IPS DF 19.7 (cell line): ENCODE results near the gene ZNF649.
"Not testable (repeated sequence)": the region's sequence is repeated elsewhere in the genome, so short reads cannot be mapped to it uniquely, and the experiment has no call there.

Experiments
- DNase-seq: peaks from one replicate; pipeline ENCODE4 v3.0.0-alpha.2; 2013; ENCODE audit warnings: low read depth, low spot score

ZNF649 gene

DNA sequence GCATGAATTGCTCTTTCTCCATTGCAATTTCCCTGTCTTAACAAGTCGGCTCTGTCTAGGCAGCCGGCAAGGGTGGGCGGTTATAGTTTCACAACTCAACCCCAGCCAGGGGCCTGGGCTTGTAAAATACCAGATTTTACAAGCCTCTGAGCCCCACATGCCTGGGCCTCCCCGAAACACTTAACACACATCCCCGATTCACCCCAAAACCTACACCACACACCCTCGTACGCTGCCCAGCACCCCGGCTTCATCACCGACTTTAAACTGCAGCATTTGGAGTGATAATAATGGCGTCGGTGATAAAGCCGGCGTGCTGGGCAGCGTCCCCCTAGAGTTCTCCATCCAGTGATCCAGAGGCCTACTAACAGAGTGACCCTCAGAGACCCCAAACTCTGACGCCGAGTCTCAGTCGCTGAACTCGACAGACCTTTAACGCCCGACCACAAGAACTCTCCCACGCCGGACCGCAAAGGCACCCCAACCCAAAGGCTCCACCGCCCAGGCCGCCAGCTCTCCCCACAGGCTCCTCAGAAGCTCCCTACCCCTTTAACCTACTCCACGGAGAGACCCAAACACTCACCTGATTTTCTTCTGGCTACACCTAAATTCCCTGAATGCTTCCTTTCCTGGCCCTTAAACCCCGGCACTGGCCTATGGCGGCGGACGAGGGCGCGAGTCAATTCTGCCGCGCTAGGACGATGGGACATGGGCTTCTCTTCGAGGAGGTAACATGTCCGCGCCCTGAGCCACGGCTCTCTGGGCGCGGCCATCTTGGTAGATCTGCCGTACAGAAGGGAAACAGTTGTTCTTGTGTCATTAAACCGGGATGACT is at the start of gene ZNF649:
ZNF649 (minus strand) TSS at position 687 of the 835 bp plus-strand sequence. CDS start 4,910 bp downstream, outside the sequence.
- peak; percentile 59 for DNase-seq

- DNase-seq: no peak
Observed at GRCh38 chr19:51948975-51949374, 44.2 kb upstream of the ZNF649 start.

DNA sequence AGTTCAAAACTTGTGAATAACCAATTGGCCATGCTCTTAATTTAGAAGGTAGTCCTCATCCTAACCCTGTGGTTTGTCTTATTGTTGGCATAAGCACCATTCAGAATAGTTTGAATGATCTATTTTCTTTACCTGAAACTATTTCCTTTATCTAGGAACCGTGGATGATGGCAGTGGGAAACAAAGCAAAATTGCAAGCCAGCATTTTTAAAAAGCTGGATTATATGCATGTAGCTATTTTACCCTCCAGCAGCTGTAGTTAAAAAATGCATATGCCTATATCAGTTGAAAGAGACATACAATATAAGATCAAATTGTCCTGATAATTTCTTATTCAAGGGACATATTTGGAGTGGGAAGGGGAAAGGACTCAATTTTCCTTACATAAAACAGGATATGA is 41.8 kb upstream of the ZNF649 start:
- DNase-seq: no peak

GRCh38 chr19:51944798-51945552 is 40.2 kb upstream of the ZNF649 start:
- DNase-seq: no peak

GRCh38 chr19:51938936-51939335 is 34.1 kb upstream of the ZNF649 start:
- no peak for DNase-seq

DNA sequence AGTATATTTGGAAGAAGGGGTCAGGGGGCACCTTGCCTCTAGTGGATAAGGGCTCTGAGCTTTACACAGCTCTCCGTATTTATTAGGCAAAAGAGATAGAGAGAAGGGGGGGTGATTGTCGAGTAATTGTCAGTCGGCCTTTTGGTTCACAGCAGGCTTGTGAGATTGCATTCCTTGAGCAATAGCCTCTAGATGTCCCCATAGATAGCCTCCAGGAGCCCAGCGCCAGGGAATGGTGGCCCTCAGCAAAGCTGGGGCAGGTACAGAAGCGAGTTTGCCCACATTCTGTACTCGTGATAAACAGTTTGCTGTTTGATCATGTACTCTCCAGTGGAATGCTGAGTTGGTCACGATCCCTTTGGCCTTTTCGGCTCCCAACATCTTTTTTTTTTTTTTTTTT is 27.1 kb upstream of the ZNF649 start:
- DNase-seq: no peak

GRCh38 chr19:51927859-51928258 is 23.0 kb upstream of the ZNF649 start:
- DNase-seq: no peak

DNA sequence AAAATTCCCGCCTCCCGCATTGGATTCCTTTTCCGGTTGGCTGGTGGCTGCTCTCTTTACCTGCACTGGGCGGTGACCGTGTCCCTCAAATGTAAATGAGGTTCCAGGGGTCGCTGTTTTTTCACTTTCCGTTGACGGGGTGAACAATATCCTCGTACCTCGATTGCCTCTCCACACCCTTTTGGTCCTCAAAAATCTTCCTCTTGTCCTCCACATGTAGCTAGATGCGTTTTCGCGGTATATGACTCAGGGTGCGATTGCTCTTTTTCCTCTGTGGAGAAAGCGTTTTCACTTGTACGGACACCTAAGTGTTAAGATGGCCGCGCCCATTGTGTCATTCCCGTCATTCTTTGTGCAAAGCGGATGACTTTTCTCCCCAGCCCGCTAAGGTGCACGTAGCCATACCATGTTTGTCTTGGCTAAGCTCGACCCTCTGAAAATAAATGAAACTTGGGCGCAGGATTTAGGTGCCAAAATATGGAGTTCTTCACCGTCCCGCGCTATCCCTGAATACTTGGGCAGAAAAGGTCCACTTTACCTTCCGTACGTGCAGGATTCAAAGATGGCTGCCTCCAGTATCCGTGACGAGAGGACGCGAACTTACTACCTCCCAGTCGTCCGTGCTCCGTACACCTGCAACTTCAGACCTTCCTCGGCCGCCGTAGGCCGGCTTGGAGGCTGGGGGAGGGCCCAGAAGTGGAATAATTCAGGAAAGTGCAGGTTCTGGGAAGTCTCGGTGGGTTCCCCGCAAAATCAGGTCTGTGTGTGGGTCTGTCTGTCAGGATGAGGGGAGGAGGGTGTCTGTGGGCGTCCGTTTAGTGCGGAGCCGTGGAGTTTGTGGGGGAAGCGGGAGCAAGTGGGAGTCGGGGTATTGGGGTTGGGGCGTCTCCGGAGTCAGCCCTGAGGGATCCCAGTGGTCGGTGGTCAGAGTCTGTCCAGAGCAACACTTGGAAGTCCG is 22.2 kb upstream of the ZNF649 start, which contains the start of gene ZNF613:
ZNF613 (plus strand) TSS at position 689 of the 958 bp plus-strand sequence. CDS start 8,749 bp downstream, outside the sequence.
- DNase-seq: peak; percentile 91

DNA sequence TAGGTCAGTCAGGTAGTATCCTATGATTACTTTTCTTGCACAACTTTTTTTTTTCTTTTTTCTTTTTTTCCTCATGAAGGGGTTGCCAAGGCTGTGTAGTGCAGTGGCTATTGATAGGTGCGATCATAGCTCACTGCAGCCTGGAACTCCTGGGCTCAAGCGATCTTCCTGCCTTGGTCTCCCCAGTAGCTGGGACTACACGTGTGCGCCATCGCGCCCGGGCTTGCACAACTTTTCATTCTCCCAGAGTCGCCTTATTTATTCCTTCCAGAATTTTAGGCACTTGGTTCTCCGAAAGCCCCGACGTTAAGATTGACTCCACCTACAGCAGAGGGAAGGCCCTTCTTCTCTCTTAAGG is 21.6 kb upstream of the ZNF649 start:
- DNase-seq: no peak

DNA sequence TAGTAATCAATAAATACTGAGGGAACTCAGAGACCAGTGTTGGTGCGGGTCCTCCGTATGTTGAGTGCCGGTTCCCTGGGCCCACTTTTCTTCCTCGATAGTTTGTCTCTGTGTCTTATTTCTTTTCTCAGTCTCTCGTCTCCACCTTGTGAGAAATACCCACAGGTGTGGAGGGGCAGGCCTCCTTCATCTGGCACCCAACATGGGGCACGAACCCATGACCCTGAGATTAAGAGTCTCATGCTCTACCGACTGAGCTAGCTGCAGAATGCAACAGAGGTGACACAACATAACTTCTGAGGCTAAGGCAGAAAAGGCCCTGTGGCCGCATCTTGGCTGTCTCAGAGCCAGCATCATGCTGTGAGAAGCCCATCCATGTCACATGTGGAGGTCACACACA is 17.1 kb upstream of the ZNF649 start:
- DNase-seq: no peak

GRCh38 chr19:51919606-51920005 is 14.8 kb upstream of the ZNF649 start:
- no peak for DNase-seq

DNA sequence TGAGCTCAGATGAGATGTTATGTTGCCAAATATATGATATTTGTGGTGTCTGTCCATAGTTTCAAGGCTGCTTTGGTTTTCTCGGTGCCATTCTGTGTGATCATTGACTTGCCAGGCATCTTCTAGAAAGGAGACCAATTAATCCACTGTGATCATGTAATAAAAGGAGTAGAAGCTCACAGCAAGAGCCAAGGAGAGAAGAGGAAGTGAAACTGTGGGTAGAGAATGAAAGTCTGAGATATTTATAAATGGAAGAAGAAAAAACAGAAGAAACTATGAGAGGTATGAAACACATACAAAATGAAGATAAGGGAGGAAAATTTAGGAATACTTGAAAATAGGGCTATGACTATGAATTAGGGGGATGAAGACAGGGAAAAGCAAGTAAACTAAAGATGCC is 11.3 kb upstream of the ZNF649 start:
- DNase-seq: no peak

DNA sequence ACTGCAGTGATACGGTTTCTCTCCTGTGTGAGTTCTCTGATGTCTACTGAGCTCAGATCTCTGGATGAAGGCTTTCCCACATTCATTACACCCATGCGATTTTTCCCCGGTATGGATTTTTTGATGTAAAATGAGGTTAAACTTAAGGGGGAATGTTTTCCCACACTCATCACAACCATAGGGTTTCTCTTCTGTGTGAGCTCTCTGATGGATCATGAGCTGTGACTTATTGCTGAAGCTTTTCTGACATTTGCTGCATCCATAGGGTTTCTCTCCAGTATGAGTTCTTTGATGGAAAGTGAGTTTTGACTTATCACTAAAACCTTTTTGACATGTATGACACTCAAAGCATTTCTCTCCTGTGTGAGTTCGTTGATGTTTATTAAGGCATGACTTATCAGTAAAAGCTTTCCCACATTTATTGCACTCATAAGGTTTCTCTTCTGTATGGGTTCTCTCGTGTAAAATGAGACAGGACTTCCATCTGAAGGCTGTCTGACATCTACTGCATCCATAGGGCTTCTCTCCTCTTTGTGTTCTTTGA is 10.6 kb upstream of the ZNF649 start:
- DNase-seq: no peak

- DNase-seq: not testable (repeated sequence)
Observed at GRCh38 chr19:51907981-51908380, 3.2 kb upstream of the ZNF649 start.

- not testable (repeated sequence) for DNase-seq
Observed at GRCh38 chr19:51906108-51906507, 1.3 kb upstream of the ZNF649 start.

- not testable (repeated sequence) for DNase-seq
Observed at GRCh38 chr19:51905639-51906038, 822 bp upstream of the ZNF649 start.

- no peak for DNase-seq
Observed at GRCh38 chr19:51905206-51905605, 389 bp upstream of the ZNF649 start.

- no peak for DNase-seq
Observed at GRCh38 chr19:51903192-51903591, 1.6 kb downstream of the ZNF649 start.

DNA sequence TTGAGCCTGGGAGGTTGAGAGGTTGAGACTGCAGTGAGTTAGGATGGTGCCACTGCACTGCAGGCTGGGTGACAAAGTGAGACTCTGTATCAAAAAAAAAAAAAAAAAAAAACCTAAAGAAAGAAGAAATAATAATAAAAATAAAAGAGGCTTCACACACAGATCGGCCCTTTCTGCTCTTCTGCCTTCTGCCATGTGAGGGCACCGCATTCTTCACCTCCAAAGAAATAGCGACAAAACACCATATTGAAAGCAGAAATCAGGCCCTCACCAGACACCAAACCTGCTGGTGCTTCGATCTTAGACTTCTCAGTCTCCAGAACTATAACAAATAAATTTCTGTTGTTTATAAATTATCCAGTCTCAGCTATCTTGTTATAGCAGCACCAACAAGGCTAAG is 3.0 kb downstream of the ZNF649 start:
- no peak for DNase-seq

- no peak for DNase-seq
Observed at GRCh38 chr19:51891193-51891747, 13.5 kb downstream of the ZNF649 start.

DNA sequence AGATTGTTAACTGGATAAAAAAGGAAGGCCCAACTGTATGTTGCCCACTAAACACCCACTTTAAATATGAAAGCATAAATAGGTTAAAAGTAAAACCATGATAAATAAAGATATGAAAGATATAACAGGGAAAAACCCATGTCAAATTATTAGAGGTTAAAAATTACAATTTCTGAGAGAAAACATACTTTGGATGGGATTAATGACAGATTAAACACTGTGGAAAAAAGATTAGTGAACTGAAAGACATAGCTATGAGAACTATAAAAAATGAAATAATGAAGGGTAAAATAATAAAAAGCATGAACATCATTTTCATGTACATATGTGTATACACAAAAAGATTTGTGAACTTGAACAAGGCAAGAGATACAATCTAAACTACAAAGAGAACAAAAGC is 14.9 kb downstream of the ZNF649 start:
- DNase-seq: no peak
